H9 (cell line): ENCODE measurements around the gene RRAS. TPM values are rescaled to one million over a fixed set of nuclear protein-coding genes. Genes with fewer than 3 reads are reported as not detected.
A peak's percentile ranks its signal among the peaks of the same experiment; 100 is the strongest.

Source experiments
- DNase-seq: peaks from one replicate; pipeline ENCODE4 v3.0.0-alpha.2; 2017
- H2AFZ ChIP-seq: one replicate; pipeline ENCODE4 v1.6.1; 2013; ENCODE audit warnings: mild to moderate bottlenecking, low read length, control low read depth, moderate library complexity
- H2AK5ac ChIP-seq: 2 replicates; pipeline ENCODE4 v1.6.1; 2013; ENCODE audit warnings: low read length, control low read depth, mixed read lengths; ENCODE audit not compliant: insufficient read length
- H2BK120ac ChIP-seq: one replicate; pipeline ENCODE4 v1.6.1; 2013; ENCODE audit warnings: low read depth, mild to moderate bottlenecking, low read length, control low read depth, inconsistent platforms; ENCODE audit not compliant: poor library complexity, severe bottlenecking
- H2BK12ac ChIP-seq: 2 replicates; pipeline ENCODE4 v1.6.1; 2013; ENCODE audit warnings: low read length, control low read depth, mixed read lengths, low read depth; ENCODE audit not compliant: insufficient read length
- H2BK15ac ChIP-seq: 2 replicates; pipeline ENCODE4 v1.6.1; 2013; ENCODE audit warnings: low read depth, low read length, control low read depth
- H2BK20ac ChIP-seq: one replicate; pipeline ENCODE4 v1.6.1; 2013; ENCODE audit warnings: low read depth, mild to moderate bottlenecking, low read length, control low read depth, inconsistent platforms; ENCODE audit not compliant: poor library complexity, severe bottlenecking
- H2BK5ac ChIP-seq: 2 replicates; pipeline ENCODE4 v1.6.1; 2013; ENCODE audit warnings: low read length, control low read depth, mixed read lengths; ENCODE audit not compliant: insufficient read length
- H3K14ac ChIP-seq: 2 replicates; pipeline ENCODE4 v1.6.1; 2013; ENCODE audit warnings: low read length, control low read depth; ENCODE audit not compliant: insufficient read depth
- H3K18ac ChIP-seq: 2 replicates; pipeline ENCODE4 v1.6.1; 2013; ENCODE audit warnings: low read depth, mild to moderate bottlenecking, mixed read lengths, low read length, control low read depth; ENCODE audit not compliant: insufficient read length
- H3K23ac ChIP-seq: 2 replicates; pipeline ENCODE4 v1.6.1; 2013; ENCODE audit warnings: low read length, control low read depth, mixed read lengths, low read depth; ENCODE audit not compliant: insufficient read length
- H3K23me2 ChIP-seq: 2 replicates; pipeline ENCODE4 v1.6.1; 2013; ENCODE audit warnings: low read depth, mild to moderate bottlenecking, mixed read lengths, low read length, control low read depth; ENCODE audit not compliant: insufficient read length, poor library complexity, severe bottlenecking
- H3K27ac ChIP-seq: 2 replicates; pipeline ENCODE4 v1.5.1; 2013; ENCODE audit warnings: low read length, control low read depth, mixed read lengths, low read depth; ENCODE audit not compliant: insufficient read length
- H3K27me3 ChIP-seq: 2 replicates; pipeline ENCODE4 v1.6.1; 2013; ENCODE audit warnings: low read length, control low read depth, inconsistent platforms; ENCODE audit not compliant: insufficient read depth
- H3K4ac ChIP-seq: 2 replicates; pipeline ENCODE4 v1.6.1; 2013; ENCODE audit warnings: low read depth, mild to moderate bottlenecking, control low read depth, inconsistent platforms, low read length, moderate library complexity
- H3K4me1 ChIP-seq: 2 replicates; pipeline ENCODE4 v1.6.1; 2013; ENCODE audit warnings: low read length, control low read depth, inconsistent platforms; ENCODE audit not compliant: insufficient read depth
- H3K4me2 ChIP-seq: 2 replicates; pipeline ENCODE4 v1.6.1; 2013; ENCODE audit warnings: low read length, control low read depth, mixed read lengths; ENCODE audit not compliant: insufficient read length, insufficient read depth
- H3K56ac ChIP-seq: 2 replicates; pipeline ENCODE4 v1.6.1; 2013; ENCODE audit warnings: low read depth, mild to moderate bottlenecking, mixed read lengths, low read length, control low read depth; ENCODE audit not compliant: insufficient read length
- H3K79me1 ChIP-seq: 2 replicates; pipeline ENCODE4 v1.6.1; 2013; ENCODE audit warnings: low read depth, mild to moderate bottlenecking, moderate library complexity, low read length, control low read depth, inconsistent platforms; ENCODE audit not compliant: insufficient read depth, poor library complexity, severe bottlenecking
- H3K79me2 ChIP-seq: 2 replicates; pipeline ENCODE4 v1.6.1; 2013; ENCODE audit warnings: low read length, control low read depth, inconsistent platforms; ENCODE audit not compliant: insufficient read depth
- H3K9ac ChIP-seq: 2 replicates; pipeline ENCODE4 v1.6.1; 2013; ENCODE audit warnings: low read length, control low read depth, mixed read lengths; ENCODE audit not compliant: insufficient read length; ENCODE audit errors: extremely low read depth
- H3K9me3 ChIP-seq: one replicate; pipeline ENCODE4 v1.6.1; 2013; ENCODE audit warnings: low read depth, low read length, inconsistent platforms; ENCODE audit not compliant: control insufficient read depth
- H3T11ph ChIP-seq: one replicate; pipeline ENCODE4 v1.6.1; 2013; ENCODE audit warnings: mild to moderate bottlenecking, low read length, control low read depth, inconsistent platforms
- H4K20me1 ChIP-seq: one replicate; pipeline ENCODE4 v1.6.1; 2013; ENCODE audit not compliant: control insufficient read depth, insufficient read length, insufficient read depth
- H4K5ac ChIP-seq: 2 replicates; pipeline ENCODE4 v1.6.1; 2013; ENCODE audit warnings: low read depth, mild to moderate bottlenecking, mixed read lengths, low read length, control low read depth; ENCODE audit not compliant: insufficient read length
- H4K8ac ChIP-seq: replicated peaks from 2 replicates; pipeline ENCODE4 v1.6.1; 2013; ENCODE audit warnings: low read length, control low read depth, mixed read lengths, low read depth; ENCODE audit not compliant: insufficient read length
- H4K91ac ChIP-seq: 2 replicates; pipeline ENCODE4 v1.6.1; 2013; ENCODE audit warnings: low read depth, mild to moderate bottlenecking, moderate library complexity, mixed read lengths, low read length, control low read depth; ENCODE audit not compliant: insufficient read length
- H3K27ac Mint-ChIP-seq, 3 experiments: 2 replicates in 2 of 3; 3 replicates in 1 of 3; pipeline ENCODE4 v1.8.0; 2020 to 2021; ENCODE audit warnings: mixed read lengths in 3 of 3, mild to moderate bottlenecking in 1 of 3, moderate library complexity in 1 of 3
- H3K27me3 Mint-ChIP-seq: 2 replicates; pipeline ENCODE4 v1.8.0; 2021; ENCODE audit warnings: low read depth, mild to moderate bottlenecking, moderate library complexity, mixed read lengths
- H3K36me3 Mint-ChIP-seq, 3 experiments: 2 replicates in 2 of 3; 3 replicates in 1 of 3; pipeline ENCODE4 v1.8.0; 2020 to 2021; ENCODE audit warnings: low read depth in 3 of 3, mixed read lengths in 3 of 3; ENCODE audit not compliant: insufficient read depth in 1 of 3
- H3K4me1 Mint-ChIP-seq, 2 experiments: 2 replicates each; pipeline ENCODE4 v1.8.0; 2020; ENCODE audit warnings: mixed read lengths in 2 of 2
- H3K4me3 Mint-ChIP-seq, 2 experiments: 2 replicates in 1 of 2; 3 replicates in 1 of 2; pipeline ENCODE4 v1.8.0; 2020 to 2021; ENCODE audit warnings: mild to moderate bottlenecking in 2 of 2, mixed read lengths in 2 of 2, moderate library complexity in 1 of 2
- H3K9me3 Mint-ChIP-seq, 2 experiments: 2 replicates in 1 of 2; 3 replicates in 1 of 2; pipeline ENCODE4 v1.8.0; 2020; ENCODE audit warnings: mild to moderate bottlenecking in 2 of 2, mixed read lengths in 2 of 2, moderate library complexity in 1 of 2
- WGBS: extraction: QIAGEN DNeasy Blood & Tissue Kit; methylation state at CpG from one replicate; pipeline ENCODE4 v1.1.7; 2013; ENCODE audit warnings: missing lambda C conversion rate, low lambda C conversion rate, mixed read lengths; ENCODE audit not compliant: insufficient read length; ENCODE audit errors: extremely low coverage; 5-methylcytosine and 5-hydroxymethylcytosine counted together
- total RNA-seq: library from RNA; stranded (reverse); gene quantifications from 2 replicates; pipeline ENCODE4 v1.2.1, GENCODE V29; 2021
- TF ChIP-seq, protein P1 (sequence below): fragments of 200-600 bp; sonication (generic); conservative IDR thresholded peaks from 3 replicates; pipeline ENCODE4 v1.8.0; 2021; ENCODE audit warnings: antibody characterized with exemption, mild to moderate bottlenecking

RRAS gene
- total RNA-seq, 1 experiment from 2014 or later, result 9.9 TPM

DNA sequence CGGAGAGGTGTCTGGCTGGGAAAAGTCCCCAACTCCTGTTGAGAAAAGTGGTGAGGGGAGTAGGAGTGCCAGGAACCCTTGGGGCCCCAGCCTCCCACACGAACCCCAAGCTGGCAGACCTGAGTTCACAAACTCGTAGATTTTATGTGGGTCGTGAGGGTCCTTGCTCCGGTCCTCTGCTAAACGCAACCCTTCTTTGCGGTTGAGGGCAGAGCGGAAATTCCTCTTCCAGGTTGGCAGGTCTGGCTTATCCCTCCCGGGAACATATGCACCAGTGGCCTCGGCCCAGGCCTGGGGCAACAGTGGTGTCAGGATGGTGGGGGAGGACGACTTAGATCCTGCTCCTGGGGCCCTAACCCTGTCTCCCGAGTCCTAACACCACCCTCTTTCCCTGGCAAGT, 23.3 kb upstream of the RRAS start:
- Histone ChIP-seq H3K27ac (no peak overlapping the region), H3K79me1 (peaks cover 11% of the 10 kb centered on the region), H3K23me2 (peaks cover 18% of the 10 kb centered on the region), H3K4ac (no peak overlapping the region), H2AFZ (no peak overlapping the region), H3K27me3 (no peaks in the 10 kb centered on the region), H2BK12ac (no peak overlapping the region), H2AK5ac (no peak overlapping the region), H4K5ac (no peak overlapping the region), H2BK120ac (no peak overlapping the region), H3K14ac (no peak overlapping the region), H4K8ac (no peak overlapping the region), H4K20me1 (no peaks in the 10 kb centered on the region), H2BK5ac (no peak overlapping the region), H3K23ac (no peak overlapping the region), H3K79me2 (peaks cover 5% of the 10 kb centered on the region; the same call in 1 of the 2 replicates), H2BK15ac (no peak overlapping the region), H3T11ph (no peak overlapping the region), H2BK20ac (no peak overlapping the region), H3K4me1 (no peaks in the 10 kb centered on the region), H3K9me3 (no peaks in the 10 kb centered on the region), H3K56ac (no peak overlapping the region), H3K4me2 (no peak overlapping the region), H3K18ac (no peak overlapping the region), H4K91ac (no peak overlapping the region), H3K9ac (no peak overlapping the region)
- Mint-ChIP-seq H3K4me1 (peaks cover 12 to 34% of the 10 kb centered on the region in 2 experiments), H3K27me3 (peaks cover 3% of the 10 kb centered on the region), H3K4me3 (peak overlapping the region; percentile 34 to 99; a peak in 3 of 5 replicates), H3K9me3 (peaks cover 7 to 8% of the 10 kb centered on the region in 2 experiments), H3K36me3 (peaks cover 39 to 65% (median 61%) of the 10 kb centered on the region in 3 experiments), H3K27ac (no peak overlapping the region; a peak in 2 of 7 replicates)
- DNase-seq, result no peak
- TF ChIP-seq, protein P1, sequence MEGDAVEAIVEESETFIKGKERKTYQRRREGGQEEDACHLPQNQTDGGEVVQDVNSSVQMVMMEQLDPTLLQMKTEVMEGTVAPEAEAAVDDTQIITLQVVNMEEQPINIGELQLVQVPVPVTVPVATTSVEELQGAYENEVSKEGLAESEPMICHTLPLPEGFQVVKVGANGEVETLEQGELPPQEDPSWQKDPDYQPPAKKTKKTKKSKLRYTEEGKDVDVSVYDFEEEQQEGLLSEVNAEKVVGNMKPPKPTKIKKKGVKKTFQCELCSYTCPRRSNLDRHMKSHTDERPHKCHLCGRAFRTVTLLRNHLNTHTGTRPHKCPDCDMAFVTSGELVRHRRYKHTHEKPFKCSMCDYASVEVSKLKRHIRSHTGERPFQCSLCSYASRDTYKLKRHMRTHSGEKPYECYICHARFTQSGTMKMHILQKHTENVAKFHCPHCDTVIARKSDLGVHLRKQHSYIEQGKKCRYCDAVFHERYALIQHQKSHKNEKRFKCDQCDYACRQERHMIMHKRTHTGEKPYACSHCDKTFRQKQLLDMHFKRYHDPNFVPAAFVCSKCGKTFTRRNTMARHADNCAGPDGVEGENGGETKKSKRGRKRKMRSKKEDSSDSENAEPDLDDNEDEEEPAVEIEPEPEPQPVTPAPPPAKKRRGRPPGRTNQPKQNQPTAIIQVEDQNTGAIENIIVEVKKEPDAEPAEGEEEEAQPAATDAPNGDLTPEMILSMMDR, result no peak
- no CpG with 5 or more reads among the region's 12 CpGs for WGBS
